ENCODE measurements around the gene VWA2. TPM values are rescaled to one million over a fixed set of nuclear protein-coding genes. Genes with fewer than 3 reads are reported as not detected.

Gene VWA2
- total RNA-seq, 1 donor from 2014 or later, result 15.0 TPM

- no peak overlapping the region for H3K27ac Mint-ChIP-seq
- H3K9me3 Mint-ChIP-seq, result no peaks in the 10 kb centered on the region
- peaks cover 25% of the 10 kb centered on the region for H3K4me1 Mint-ChIP-seq
- peaks cover 27% of the 10 kb centered on the region for H3K27me3 Mint-ChIP-seq (ENCODE audit: low read depth)
- H3K36me3 Mint-ChIP-seq, result peaks cover 5% of the 10 kb centered on the region
- no peak overlapping the region for H3K4me3 Mint-ChIP-seq
- DNase-seq (ENCODE audit: low spot score in 2 of 2, unreplicated experiment in 2 of 2), result no peak
- TF ChIP-seq, protein P1, sequence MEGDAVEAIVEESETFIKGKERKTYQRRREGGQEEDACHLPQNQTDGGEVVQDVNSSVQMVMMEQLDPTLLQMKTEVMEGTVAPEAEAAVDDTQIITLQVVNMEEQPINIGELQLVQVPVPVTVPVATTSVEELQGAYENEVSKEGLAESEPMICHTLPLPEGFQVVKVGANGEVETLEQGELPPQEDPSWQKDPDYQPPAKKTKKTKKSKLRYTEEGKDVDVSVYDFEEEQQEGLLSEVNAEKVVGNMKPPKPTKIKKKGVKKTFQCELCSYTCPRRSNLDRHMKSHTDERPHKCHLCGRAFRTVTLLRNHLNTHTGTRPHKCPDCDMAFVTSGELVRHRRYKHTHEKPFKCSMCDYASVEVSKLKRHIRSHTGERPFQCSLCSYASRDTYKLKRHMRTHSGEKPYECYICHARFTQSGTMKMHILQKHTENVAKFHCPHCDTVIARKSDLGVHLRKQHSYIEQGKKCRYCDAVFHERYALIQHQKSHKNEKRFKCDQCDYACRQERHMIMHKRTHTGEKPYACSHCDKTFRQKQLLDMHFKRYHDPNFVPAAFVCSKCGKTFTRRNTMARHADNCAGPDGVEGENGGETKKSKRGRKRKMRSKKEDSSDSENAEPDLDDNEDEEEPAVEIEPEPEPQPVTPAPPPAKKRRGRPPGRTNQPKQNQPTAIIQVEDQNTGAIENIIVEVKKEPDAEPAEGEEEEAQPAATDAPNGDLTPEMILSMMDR (IDR thresholded peaks at IDR 0.05; ENCODE audit: unreplicated experiment), result no peak
These were observed 7.7 kb downstream of the VWA2 start for GRCh38 chr10:114246679-114247305.

DNA sequence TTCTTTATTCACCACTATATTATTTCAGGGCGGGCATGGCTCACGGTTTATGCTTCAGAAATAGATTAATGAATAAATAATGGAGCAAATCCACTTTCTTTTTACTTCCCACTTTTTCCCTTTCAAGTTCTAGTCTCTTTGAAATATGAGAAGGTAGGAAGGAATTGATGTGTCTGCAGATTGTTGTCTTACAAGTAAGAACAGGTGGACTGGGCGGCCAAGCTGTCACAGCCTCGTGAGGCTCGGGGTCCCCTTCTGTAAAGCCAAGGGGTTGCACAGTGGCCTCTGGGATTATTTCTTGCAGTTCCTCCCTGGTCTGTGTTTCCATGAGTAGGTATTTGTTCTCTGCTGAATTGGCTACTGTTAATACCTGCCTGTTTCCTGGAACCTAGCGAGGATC lies 11.2 kb downstream of the VWA2 start:
- H3K36me3 Mint-ChIP-seq, result peaks cover 20% of the 10 kb centered on the region
- no peaks in the 10 kb centered on the region for H3K9me3 Mint-ChIP-seq
- peaks cover 9% of the 10 kb centered on the region for H3K27me3 Mint-ChIP-seq (ENCODE audit: low read depth)
- TF ChIP-seq, protein P1 (IDR thresholded peaks at IDR 0.05; ENCODE audit: unreplicated experiment), result no peak
- H3K27ac Mint-ChIP-seq, result no peak overlapping the region
- no peak for DNase-seq (ENCODE audit: low spot score in 2 of 2, unreplicated experiment in 2 of 2)
- H3K4me3 Mint-ChIP-seq, result no peak overlapping the region
- peaks cover 21% of the 10 kb centered on the region for H3K4me1 Mint-ChIP-seq

- H3K36me3 Mint-ChIP-seq, result peaks cover 23% of the 10 kb centered on the region
- H3K27ac Mint-ChIP-seq, result no peak overlapping the region
- H3K27me3 Mint-ChIP-seq (ENCODE audit: low read depth), result peaks cover 7% of the 10 kb centered on the region
- no peaks in the 10 kb centered on the region for H3K9me3 Mint-ChIP-seq
- no peak for DNase-seq (ENCODE audit: low spot score in 2 of 2, unreplicated experiment in 2 of 2)
- H3K4me1 Mint-ChIP-seq, result peaks cover 16% of the 10 kb centered on the region
- TF ChIP-seq, protein P1 (IDR thresholded peaks at IDR 0.05; ENCODE audit: unreplicated experiment), result no peak
- H3K4me3 Mint-ChIP-seq, result no peak overlapping the region
These were observed 11.7 kb downstream of the VWA2 start for GRCh38 chr10:114250716-114251115.

- peaks cover 19% of the 10 kb centered on the region for H3K4me1 Mint-ChIP-seq
- no peak overlapping the region for H3K27ac Mint-ChIP-seq
- no peak overlapping the region for H3K4me3 Mint-ChIP-seq
- no peak for DNase-seq (ENCODE audit: low spot score in 2 of 2, unreplicated experiment in 2 of 2)
- peaks cover 7% of the 10 kb centered on the region for H3K27me3 Mint-ChIP-seq (ENCODE audit: low read depth)
- H3K9me3 Mint-ChIP-seq, result no peaks in the 10 kb centered on the region
- TF ChIP-seq, protein P1 (IDR thresholded peaks at IDR 0.05; ENCODE audit: unreplicated experiment), result no peak
- H3K36me3 Mint-ChIP-seq, result peaks cover 23% of the 10 kb centered on the region
These were observed 13.0 kb downstream of the VWA2 start for GRCh38 chr10:114252092-114252491.

DNA sequence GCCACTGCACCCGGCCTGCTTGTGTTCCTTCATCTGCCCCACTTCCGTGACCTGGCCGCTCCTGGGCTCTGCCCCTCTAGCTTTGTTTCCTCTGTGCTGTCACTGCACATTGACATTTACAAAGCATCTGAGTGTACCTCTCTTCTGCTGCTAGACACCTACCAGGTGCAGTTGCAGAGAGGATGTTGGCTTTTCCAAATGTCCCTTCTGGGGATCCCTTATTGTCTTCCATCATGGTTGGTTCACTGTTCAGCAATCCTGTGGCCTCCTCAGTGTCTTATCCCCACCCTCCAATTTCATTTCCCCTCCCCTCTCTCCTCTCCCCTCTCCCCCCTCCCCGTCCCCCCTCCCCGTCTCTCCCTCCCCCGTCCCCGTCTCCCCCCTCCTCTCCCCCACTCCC lies 13.8 kb downstream of the VWA2 start:
- peaks cover 7% of the 10 kb centered on the region for H3K27me3 Mint-ChIP-seq (ENCODE audit: low read depth)
- H3K9me3 Mint-ChIP-seq, result no peaks in the 10 kb centered on the region
- H3K36me3 Mint-ChIP-seq, result peaks cover 23% of the 10 kb centered on the region
- H3K4me3 Mint-ChIP-seq, result no peak overlapping the region
- H3K4me1 Mint-ChIP-seq, result peaks cover 27% of the 10 kb centered on the region
- no peak for DNase-seq (ENCODE audit: low spot score in 2 of 2, unreplicated experiment in 2 of 2)
- TF ChIP-seq, protein P1 (IDR thresholded peaks at IDR 0.05; ENCODE audit: unreplicated experiment), result no peak
- no peak overlapping the region for H3K27ac Mint-ChIP-seq
